EL (cell line): Measurements from ENCODE around the gene GBF1.

Experiments
- DNase-seq: peaks from one replicate; pipeline ENCODE4 v3.0.0-alpha.2; 2016

GBF1 gene

GRCh38 chr10:102231357-102232318, 13.7 kb upstream of the GBF1 start:
- peak; percentile 48 for DNase-seq

- DNase-seq = no peak
Observed at GRCh38 chr10:102233997-102234396, 11.3 kb upstream of the GBF1 start.

GRCh38 chr10:102234888-102235597, 10.3 kb upstream of the GBF1 start:
- DNase-seq = no peak

GRCh38 chr10:102235598-102235920, 9.8 kb upstream of the GBF1 start:
- DNase-seq = peak; percentile 34

DNA sequence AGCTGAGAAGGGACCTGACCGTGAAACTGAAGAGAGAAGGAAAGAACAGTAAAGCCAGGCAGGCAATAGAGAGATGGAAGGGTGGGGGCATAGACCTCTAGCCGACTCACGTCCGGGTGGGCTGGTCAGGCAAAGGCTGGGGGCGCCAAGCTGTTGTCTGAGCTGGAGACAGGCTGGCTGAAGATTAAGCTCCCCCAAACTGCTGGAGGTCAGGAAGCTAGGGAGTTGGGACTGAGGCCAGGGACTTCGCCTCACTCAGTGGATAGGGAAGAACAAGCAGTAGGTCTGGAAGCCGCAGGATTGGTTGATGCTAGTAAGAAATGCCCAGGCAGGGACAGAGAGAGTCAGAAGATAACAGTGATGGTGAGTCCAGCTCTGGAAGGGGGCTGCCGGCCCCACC, 9.3 kb upstream of the GBF1 start:
- DNase-seq = no peak

DNA sequence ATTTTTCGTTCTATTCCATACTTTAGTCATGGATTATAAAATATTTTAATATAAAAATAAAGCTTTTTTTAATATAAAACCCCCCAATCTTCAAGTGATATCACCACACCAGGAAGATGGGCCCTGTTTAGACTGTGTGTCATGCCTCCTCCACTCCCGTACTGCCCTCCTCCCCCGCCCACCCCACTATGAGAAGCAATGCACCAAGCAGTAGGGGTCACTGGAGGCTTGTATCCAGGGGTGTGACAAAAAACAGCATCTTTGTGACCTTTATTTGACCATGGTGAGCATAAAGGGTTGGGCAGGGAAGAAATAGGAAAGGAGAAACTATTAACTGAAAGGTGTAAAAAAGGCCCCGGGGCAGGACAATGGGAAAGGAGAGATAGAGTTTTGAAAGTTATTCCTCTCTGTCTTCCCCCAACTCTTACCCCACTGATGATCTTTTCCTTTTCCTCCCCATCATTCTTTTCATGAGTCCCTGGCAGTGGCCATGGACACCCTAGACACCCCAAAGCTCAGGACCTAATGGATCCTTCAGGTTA, 7.5 kb upstream of the GBF1 start:
- no peak for DNase-seq

DNA sequence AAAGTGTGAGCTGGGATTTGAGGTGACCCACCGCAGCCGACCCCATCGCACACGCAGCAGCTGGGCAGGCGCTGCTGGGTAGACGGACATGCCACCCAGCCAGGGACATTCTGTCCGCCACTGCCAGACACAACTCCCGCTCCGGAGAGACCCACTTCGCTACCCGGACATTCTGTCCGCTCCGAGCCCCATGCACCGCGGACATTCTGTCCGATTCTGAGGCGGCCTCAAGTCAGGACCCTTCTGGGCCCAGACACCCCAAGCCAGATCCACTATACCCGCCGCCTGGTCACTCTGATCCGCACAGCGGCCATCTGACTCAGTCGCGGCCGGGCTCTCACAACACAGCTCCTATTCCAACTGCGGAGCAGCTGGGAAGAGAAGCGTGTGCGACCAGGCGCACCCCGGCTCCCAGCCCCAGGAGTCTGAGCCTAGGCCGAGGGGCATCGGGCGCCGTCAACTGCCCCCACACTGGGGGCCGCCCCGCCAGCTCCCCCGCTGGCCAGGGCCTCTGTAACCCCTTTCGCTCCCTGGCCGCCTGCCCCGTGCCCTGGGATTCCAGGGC, 4.8 kb upstream of the GBF1 start:
- DNase-seq = peak; percentile 26

DNA sequence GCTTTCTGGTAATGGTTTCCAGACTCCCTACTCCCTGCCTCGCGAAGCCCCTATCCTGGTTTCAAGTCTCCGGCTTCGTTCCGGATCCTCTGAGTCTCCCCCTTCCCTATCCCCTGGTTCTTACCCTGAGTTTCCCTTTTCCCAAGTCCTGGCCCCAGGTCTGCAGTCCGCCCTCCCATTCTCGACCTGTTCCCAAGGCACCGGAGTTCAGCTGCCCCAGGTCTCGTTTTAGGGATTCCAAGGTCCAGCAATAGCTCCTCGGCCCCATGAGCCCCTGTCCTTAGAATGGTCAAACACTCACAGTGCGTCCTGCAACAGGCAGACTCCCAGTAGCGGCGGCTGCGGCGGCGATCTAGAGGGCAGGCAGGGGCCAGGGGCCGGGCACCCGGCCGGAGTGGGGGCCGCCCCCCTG, 4.3 kb upstream of the GBF1 start:
- DNase-seq = peak; percentile 16

DNA sequence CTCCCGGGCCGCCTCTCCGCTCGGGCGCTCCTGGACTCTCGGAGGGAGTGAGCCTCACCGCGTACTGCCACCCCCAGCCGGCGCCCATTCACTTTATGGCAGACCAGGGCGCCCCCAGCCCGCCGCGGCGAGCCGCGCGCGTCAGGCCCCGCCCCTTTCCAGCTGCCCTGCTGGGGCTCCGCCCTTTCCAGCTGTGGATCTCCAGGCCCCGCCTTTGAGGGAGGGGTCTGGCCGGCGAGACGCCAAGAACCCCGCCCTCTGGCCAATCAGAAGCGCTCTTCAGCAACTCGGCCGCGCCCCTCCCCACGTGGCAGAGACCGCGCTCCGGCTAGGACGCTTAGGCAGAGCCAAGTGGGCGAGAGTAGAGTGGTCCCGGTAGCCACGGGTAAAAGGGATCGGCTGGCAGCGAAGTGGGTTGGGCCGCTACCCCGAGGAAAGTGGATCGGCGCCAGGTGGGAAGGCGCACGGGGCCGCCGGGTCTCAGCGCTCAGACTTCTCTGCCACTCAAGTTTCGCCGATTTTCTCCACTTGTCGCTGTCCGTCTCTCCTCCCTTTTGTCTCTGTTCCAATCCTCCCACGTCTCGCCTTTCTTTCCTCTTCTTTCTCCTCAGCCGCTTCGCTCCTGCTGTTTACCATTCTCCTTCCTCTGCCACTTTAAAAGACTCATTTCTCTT, 3.8 kb upstream of the GBF1 start, which contains the start of gene PITX3:
TSS of gene PITX3 (minus strand) at position 69 of the 674 bp plus-strand sequence. CDS start 9,432 bp downstream, outside the sequence.
- peak; percentile 88 for DNase-seq

GRCh38 chr10:102242118-102242485, 3.2 kb upstream of the GBF1 start:
- DNase-seq = no peak

- DNase-seq = peak; percentile 93
Observed at GRCh38 chr10:102243309-102243708, 2.0 kb upstream of the GBF1 start.

DNA sequence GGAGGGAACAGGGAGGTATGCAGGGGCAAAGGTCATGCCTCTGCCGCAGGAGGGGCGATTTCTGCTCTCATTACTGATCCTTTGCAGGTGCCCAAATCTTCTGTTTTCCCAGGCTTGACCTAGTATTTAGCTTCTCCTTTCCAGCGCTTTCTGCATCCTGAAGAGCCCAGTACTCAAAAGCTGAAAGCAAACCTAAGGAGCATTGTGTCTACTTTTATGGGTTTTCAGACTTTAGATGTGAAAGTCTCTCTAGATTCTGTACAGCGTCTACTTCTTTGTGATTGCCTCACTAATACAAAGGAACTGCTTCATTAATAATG, 560 bp downstream of the GBF1 start:
- DNase-seq = no peak

GRCh38 chr10:102246261-102246660, 929 bp downstream of the GBF1 start:
- no peak for DNase-seq

GRCh38 chr10:102247734-102248133, 2.4 kb downstream of the GBF1 start:
- DNase-seq = no peak

DNA sequence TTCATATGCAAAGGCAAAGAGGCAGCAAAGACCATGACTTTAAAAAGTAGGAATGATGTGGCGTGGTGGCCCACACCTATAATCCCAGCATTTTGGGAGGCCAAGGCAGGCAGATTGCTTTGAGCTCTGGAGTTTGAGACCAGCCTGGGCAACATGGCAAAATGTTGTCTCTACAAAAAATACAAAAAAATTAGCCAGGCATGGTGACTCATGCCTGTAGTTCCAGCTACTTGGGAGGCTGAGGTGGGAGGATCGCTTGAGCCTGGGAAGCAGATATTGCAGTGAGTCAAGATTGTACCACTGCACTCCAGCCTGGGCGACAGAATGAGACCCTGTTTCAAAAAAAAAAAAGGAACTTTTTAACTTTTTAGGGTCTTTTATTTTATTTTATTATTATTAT, 7.2 kb downstream of the GBF1 start:
- DNase-seq = peak; percentile 53

DNA sequence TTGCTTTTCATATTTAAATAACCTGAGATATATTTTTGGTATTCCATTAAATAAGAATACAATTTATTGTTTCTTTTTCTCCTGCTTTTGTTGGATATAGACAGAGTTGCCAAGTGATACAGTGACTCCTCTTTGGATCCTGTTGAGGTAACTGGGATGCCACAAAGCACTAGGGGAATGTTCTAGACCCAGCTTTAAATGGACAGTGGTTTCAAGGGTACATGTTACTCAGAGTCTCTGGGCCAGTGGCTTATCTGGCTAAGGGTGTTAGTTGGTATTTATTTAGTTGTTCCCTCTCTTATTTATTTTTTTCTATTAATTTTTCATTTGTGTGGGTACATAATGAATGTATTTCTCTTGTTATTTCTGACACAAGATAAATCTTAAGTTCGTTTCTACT, 9.1 kb downstream of the GBF1 start:
- no peak for DNase-seq

DNA sequence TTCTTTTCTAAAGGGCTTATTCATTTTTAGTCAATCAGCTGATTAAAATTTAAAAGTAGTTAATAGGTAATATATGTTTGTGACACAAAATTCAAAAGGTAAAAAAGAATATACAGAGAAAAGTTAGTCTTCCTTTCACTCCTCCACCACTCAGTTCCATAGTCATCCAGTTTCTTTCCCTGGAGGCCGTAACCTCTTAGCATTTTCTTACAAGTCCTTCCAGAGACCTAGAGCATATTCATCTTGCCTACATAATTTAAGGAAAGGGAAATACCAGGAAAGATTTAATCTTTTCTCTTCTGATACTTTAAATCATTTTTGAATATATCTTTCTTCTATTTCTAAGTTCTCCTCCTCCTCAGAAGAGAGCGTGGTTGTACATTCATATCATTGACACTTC, 10.1 kb downstream of the GBF1 start:
- DNase-seq = no peak

DNA sequence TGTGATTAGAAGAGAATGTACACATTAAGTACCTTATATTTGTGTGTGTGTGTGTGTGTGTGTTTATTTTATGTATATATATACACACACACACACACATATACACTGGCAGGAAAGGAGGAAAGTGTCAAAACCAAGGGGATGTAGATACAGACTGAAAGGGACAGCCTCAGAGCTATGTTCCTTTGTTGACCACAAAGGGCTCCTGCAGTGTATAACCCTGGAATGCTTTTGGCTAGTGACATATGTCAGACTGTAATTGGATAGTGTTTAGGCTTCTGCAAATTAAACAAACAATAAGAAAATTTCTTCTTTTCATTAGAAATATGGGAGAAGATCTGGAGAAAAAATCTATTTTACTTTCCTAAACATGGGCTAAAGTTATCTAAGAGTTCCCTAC, 15.9 kb downstream of the GBF1 start:
- DNase-seq = no peak

GRCh38 chr10:102261842-102262241, 16.5 kb downstream of the GBF1 start:
- no peak for DNase-seq

GRCh38 chr10:102262744-102263370, 17.5 kb downstream of the GBF1 start:
- no peak for DNase-seq

DNA sequence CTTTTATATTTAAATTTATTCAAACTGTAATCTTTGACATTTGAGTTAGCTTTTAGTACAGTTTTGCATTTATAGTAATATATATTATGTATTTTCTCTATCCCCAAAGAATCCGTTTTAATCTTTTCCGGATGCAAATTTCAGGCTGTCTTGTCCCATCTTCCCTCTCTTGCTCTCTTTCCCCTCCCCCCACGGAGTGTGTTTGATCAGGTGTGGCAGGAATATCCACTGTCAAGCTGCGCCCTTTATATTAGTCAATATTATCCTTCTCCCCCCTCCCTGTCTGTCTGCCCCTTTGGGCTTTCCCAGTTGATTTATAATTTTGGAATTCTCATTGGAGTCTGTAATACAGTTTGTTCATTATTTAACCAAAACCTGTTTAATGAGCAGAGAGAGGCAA, 19.0 kb downstream of the GBF1 start:
- DNase-seq = no peak

DNA sequence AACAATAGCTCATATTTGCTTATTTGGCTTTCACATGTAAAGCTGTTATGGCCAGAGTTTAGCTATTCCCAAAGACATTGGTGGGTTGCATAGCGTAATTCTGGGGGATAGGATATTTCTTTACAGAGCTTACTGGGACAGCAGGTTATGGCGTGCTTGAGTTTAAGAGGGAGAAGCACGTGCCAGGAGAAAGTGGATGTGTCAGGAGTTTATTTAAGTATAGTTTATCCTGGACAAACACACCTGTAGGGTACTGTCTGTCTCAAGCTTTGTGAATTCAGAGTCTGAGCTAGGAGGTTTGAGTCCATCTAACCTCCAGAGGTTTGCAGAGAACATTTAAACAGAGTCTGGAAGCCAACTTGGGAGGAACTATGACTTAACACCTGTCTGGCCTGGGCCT, 21.3 kb downstream of the GBF1 start:
- DNase-seq = no peak

GRCh38 chr10:102267748-102268147, 22.4 kb downstream of the GBF1 start:
- DNase-seq = peak; percentile 62
